ENCODE results near the gene NMNAT3.

NMNAT3 gene

DNA sequence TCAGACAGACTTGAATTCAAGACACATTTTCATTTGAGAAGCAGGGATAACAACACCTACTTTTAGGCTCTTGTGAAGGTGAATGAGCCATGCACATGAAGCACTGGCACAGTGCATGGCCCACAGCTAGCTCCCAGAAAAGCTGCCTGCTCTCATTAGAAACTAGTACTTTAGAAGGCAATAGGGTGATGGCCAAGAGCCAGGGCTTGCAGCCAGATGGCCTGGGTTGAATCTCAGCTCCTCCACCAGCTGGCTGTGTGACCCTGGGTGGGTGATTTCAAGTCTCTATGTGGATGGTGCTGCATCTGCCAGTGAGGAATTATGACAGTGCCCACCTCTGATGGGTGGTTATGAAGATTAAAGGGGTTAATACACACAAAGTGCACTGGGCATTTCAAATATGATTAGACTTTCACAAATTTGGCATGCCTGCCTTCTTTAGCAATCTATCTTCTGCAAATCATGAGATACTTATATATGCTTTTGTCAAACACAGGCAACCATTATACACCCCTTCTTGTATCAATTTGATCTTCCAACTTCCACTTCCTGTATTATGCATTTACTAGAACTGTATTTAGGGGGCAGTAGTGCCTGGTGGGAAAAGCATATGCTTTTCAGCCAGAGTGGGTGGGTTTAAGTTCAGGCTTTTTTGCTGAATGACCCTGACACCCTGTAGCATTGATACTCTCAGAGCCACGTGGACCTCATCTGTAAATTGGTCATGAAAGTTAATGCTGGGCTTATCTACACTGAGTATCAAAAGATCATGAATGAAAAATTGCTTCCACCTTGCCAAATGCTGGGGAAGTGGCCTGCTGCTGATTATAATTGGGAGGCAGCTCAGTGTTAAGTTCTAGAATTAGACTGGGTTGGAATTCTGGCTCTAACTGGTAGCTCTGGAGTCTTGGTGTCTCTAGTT lies 103.5 kb downstream of the NMNAT3 start:
- peak; percentile 73 for DNase-seq

DNA sequence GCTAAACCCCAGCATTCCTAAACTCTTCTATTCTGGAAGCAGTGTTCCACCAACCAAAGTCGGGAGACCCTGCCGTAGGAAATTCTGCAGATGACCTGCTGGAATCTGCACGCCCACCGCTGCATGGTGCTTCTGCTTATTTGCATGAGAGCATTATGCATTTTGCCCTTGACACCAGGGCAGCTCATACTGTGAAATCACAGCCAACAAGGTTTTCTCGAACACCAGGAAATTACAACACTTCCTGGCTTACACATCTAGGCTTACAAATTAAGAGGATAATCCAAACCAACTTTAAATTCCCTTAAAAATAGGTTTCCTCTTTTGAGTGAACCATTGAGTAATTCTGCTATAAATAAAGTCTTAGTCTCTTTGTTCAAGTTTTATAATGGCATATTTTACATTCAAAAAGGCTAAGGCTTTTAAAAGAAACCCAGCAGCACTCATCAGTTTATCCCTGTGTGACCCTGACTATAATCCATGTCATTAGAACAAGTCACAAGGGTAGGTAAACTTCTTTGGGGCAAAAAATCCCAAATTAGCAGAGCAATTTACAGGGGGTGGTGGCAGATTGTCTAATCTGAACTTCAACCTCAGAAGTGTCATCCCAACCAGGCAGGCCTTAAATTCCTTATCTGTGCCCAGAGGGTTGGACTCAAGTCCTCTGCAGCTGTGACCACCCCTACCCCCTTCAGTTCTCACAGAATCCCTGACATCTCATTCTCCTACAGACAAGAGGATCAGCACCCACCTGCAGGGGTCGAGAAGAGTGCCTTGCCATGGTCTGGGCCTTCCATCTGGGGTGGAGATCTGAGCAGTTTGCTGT lies 104.7 kb downstream of the NMNAT3 start:
- DNase-seq, result no peak

DNA sequence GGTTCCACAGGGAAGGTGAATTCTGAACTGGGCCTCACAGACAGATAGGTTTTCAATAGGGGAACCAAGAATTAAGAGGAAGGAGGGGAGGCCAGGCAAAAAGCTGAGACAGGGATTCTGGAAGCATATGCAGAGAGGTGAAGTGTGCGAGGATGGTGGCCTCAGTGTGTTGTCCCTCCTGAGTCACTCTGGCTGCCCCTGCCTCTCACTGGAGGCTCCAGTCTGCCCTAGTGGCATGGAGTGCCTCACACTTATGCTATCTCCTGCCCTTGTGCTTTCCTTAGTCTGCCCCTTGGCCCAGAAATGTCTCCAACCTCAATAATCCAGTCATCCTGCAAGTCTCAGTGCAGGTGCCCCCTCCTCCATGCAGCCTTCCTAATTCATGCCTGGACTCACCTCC lies 106.1 kb downstream of the NMNAT3 start:
- no peak for DNase-seq

DNA sequence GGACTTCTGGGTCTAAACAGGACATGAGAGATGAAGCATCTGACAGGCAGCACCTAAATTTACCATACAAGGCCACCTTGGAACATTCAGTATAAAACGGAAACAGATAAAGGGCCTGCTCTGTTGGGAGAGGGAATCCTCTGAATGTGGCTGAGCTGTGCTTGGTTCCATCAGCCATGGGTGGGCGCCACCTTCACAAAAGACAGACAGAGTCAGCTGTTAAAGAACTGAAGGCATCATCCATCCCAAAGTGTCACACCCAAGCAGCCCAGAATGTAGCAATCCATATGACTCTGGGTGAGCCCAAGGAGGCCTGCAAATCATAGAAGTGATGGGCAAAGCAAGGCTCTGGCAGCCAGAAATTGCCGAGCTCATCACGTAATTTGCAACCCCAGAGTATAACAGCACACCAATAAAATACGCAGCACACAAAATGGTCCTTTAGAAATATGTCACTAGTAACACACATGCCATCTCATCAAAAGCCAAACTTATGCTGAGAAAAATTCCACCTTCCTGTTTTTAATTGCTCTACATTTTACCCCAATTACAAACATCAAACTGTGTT lies 113.4 kb downstream of the NMNAT3 start:
- DNase-seq, result peak; percentile 61

DNA sequence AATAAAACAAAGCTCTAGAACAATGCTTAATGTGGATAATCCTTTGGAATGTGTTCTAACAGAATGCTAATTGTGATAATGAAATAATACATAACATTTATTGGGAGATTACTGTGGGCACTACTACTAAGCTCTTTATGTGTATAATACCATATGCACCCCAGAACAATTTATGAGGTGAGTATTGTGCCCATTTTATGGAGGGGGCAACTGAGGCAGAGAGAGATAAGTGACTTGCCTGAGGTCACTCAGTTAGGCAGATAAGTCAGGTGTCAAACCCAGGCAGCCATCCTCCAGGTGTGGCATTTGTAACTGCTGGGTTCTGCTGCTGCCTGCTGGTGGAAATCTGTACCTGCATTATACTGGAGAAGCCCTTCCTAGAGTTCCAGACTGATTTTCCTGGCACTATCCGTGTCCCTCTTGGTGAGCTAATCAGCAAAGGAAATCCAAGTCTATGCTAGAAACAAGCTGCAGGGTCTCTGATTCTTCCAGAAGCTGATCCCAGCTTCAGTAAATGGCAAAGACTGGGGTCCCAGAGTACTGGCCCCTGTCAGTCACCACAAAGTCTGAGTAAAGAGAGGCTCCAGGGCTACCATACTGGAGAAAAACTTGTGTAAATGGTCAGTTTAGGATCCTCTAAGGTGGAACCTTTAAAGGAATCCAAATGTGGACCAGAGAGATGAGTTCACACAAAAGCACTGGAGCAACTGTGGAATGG lies 115.7 kb downstream of the NMNAT3 start:
- DNase-seq, result peak; percentile 79

DNA sequence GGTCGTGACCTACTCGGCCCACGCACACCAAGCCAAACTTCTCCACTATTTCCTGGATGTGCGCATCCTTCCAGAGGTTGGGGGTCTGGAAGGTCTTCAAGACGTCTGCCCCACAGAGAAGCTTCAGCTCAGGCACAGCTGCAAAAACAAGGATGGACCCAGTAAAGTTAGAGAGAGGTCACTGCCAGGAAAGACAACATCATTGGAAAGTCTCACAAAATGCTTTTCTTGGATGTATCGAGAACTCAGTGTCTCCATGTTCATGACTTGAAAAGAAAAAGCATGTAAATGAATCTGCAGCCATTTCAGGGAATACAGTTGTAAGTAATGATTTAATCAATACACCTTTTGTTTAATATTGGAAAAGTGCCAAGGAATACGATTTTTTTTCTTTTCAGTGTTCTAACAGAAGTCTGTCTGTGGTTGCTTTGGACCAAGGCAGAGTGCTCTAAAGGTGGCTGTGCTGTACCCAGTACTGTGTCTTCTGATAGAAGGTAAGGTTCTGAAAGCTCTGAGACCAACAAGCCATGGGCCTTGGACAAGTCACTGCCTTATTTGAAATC lies 116.4 kb downstream of the NMNAT3 start:
- DNase-seq, result peak; percentile 65

DNA sequence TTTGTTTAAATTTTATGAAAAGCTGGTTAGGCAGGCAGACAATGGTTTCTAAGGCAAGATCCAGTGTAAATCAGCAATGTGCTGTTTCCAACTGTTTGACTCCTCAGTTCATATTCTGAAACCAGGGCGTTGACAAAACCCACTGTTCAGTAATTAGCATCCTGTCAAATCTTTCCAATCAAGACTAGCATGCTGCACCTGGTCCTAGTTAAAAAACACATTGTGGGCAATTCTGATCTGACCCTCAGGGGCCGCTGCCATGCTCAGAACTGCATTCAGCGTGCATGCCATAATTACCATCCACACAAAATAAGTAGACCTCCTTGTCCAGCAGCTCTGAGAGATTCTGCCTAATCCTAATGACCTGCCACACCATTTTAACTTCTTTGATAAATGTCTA lies 117.4 kb downstream of the NMNAT3 start:
- DNase-seq, result peak; percentile 94

DNA sequence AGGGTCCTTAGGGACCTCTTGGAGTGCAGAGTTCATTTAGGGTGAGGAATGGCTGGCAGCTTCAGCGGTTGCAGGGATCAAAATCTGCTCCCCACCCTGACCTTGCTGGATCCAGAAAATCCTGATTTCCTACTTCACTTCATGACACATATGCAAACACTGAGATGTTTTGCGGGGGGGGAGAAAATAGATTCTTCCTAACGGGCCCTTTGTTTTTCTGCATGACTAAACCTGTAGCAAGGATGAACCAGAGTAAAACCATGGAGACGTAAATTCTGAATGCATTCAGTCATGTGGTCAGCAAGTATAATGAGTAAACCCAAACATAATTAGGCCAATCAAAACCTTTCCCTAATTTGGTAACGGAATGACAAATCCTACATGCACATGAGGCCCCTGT lies 118.2 kb downstream of the NMNAT3 start:
- DNase-seq, result peak; percentile 79

DNA sequence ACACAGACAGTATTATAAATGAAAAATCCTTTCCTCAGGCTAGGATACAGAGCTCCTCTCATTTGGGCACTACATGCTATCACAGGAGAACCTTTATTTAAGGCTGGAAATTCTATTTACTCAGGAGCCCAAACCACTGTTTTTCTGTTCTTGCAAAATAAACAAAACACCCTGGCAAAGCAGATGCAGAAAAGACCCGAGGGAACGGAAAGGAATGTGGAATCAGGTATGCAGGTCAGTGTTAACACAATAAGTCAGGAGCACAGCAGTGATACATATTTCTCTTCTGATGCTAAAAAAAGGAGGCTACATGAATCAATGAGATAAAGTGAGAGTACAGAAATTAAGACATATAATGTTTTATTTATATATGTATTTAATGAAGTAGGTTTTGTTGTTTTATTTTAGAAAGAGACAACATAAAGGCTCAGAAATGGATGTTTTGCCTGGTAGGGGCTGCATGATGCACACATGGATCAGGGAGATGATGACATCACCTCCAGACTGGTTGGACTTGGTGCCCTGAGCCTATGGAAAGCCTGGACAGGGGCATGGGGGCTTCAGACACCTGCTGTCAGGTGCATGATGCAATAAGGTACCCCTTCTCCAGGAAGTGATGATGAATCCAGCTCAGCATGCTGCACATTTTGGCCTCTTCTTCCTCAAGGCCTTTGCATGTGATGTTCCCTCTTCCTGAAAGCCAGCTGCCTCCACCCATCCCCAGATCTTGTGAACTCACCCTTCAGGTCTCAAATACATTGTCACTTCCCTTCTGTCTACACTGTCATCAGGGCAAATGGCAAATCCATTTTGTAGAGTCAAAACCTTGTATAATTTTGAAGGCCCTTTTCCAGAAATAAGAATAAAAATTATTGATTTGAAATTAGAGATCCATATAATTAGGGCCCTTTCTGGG lies 119.2 kb downstream of the NMNAT3 start:
- peak; percentile 61 for DNase-seq

DNA sequence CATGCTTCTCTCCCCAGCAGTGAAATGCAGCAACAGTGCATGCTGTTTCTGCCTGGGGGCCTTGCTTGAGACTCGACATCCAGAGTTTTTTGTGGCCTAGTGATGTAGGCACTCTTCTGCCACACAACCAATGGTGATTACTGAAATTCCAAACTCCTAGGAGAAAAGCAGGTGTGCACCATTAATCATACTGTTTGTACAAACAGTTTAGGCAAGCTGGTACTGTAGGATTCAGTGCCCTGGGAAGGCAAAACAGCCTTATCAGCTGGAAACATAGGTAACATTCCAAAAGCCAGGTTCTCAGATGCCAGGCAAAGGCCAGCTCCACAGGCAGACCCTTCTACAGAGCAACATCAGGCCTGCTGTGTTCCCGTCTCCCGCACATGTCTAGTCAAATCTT lies 120.7 kb downstream of the NMNAT3 start:
- peak; percentile 74 for DNase-seq

DNA sequence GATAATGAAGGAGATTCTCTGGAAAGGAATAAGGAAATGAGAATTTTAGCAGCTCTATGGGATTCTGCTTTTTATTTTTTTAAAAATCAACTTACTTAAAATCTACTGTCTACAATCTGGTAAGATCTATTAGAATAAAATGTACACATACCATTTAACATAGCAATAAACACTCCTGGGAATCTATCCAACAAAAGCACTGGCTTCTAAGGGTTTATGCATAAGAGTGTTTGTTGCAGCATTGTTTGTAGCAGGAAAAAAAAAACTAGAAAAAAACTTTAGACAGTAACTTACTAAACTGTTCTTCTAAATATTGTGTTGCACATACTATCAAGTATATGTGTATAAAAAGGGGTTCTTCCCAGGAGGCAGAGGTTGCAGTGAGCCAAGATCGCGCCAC lies 122.5 kb downstream of the NMNAT3 start:
- DNase-seq, result no peak

DNA sequence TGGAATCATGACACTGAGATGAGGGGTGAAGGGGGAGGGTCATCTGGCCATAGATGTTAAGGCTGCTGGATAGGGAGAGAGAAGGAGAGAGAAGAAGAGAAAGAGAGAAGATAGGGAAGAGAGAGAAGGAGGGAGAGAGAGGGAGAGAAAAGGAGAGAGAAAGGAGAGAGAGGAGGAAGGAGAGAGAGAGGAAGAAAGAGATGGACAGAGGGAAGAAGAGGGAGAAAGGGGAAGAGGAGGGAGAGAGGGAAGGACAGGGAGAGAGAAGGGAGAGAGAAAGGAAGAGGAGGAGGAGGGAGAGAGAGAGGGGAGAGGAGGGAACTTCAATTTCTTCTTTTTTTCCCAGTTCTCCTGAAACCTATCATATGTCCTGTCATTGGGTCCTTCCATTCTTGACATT lies 123.1 kb downstream of the NMNAT3 start:
- DNase-seq, result no peak

DNA sequence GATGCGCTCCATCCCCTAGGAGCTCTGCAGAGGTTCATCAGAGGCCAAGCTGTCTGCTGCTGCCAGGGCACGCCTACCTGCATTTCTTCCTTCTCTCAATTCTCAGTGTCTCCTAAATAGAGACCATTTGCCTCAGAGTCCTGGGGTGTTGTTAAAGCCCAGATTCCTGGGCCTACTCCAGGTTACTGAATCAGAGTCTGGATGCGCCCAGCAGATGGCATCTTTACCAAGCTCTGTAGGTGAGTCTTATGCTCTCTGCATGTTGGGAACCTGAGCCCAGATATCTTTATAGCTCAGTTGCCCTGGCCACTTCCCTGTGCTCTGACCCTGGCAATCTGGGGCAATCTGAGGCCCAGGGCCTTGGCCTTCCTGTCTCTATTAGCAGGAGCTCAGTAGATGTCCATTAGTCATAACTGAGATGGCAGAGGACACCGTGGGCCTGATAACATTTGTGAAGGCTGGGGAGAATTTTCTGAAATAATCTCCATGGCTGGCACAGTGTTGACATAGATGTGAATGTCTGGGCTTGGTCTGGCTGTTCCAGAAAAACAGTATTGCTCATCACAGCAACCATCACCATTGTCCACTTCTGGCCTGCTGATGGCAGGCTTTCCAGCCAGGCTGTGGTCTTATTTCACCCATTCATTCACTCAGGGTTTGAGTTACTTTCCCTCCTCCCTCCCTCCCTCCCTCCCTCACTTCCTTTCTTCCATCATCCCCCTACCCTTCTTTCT lies 125.0 kb downstream of the NMNAT3 start:
- DNase-seq, result peak; percentile 30

DNA sequence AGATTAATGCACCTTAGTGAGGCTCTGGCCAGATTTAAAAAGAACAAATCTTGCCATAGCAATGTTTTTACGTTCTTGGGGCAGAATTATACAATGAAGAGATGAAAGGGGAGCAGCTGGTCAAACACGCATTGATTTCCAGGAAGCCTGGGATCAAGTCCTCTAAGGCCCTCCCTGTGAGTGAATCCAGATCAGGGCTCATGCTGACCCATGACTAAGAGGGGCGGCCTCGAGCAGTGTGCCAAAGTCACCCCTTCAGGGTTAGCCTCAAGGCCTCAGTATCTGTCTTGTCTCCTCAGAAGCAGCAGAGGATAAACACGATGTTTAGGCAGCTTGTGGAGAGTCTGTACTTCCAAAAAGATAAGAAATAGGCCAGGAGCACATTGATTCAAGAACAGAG lies 129.0 kb downstream of the NMNAT3 start:
- no peak for DNase-seq

DNA sequence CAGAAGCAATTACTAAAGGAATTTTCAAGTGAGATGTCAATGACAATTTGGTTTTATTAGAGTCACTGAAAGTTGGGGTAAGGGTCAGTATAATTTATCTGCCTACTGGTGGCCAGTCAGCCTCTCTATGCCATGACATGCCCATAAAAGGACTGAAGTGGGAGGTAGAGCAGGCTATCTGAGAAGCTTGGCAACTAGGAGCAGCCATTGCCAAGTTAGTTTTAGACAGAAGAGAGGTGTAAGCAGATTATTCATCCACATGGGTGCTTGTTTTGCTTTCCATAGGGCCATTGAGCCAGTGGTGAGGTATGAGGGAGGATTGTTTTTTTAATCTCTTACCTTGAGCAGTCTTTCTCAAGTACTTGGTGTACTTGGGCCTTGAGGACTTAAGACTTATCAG lies 130.1 kb downstream of the NMNAT3 start:
- DNase-seq, result no peak

DNA sequence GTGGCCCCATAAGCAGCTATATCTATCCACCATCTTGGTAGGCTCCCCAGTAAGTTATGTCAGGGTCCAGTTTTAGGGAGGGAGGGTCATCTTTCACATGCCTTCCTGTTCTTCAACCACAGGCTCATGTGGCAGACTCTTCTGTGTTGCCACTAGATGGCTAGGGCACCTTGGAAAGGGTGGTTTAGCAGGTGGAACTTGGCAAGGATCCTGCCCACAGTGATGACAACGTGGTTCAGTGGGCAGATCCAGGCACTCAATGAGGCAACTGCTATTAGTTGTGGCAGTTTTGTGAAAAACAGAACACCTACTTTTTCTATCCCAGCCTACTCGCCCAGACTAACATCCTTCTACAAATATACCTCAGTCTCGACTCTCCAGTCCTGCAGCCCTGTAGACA lies 131.0 kb downstream of the NMNAT3 start:
- DNase-seq, result no peak

DNA sequence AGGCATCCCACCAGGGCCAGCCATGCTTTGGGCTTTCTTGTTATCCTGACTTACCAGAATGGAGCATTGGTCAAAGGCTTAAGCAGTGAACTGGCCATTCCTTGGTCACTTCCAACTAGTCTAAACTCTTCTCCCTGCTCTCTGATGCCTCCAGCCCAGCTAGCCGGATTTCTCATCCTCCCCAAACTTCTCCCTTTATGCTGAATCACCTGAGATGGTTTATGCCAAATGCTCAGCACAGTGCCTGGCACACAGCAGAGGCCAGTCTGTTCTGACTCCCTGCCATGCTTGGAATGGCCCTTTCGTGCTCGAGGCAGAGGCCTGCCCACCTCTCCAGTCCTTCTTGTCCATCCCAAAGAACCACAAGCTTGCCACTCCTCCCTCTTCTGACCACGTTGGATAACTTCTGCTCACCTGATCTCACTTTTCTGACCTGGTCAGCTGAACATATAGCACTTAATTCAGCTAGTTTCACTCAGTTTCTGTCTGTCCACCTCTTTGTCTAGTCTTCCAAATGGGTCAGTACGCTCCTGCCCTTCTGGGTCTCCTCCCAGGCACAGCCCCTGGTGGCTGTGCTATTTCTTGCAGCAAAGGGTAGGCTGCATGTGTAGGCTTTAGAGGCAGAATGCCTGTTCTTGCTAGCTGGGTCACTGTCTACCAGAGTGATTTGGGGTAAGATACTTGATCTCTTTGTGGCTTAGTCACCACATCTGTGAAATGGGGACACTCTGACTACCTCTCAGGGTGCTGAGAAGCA lies 136.1 kb downstream of the NMNAT3 start:
- peak; percentile 20 for DNase-seq

DNA sequence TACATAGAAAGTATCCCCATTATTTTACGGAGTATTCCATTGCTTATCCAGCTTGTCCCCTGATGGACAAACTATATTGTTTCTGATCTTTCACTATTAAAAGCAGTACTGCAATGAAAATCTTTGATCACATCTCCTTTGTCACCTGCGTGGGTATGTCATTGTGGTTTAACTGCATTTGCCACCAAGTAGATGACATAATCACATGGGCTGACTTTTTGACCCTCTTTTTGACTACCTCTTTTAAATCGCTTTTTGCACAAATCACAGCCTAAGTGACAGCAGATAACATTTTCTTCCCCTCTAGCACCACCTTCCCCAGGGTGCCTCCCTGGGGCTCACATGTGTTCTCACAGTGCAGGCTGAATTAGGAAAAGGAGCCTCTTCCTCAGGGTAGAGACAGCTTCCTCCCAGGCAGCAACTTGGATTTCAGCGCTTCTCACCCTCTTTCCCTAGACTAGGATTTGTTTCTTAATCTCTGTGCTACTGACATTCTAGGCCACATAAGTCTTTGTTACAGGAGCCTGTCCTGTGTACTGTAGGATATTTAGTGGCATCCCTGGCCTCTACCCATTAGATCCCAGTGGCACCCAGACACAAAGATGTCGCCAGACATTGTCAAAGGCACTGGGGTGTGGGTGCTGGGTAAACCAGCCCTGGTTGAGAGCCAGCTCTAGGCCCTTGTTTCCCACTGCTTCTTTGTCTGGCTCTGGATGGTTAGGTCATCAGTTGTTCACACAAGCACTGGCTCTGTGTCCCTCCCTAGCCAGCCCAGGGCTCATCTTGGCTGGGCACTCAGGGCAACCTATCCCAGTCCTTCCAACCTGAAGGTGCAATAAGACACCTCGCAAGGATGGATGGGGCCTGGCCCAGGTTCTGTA lies 136.9 kb downstream of the NMNAT3 start:
- peak; percentile 66 for DNase-seq

DNA sequence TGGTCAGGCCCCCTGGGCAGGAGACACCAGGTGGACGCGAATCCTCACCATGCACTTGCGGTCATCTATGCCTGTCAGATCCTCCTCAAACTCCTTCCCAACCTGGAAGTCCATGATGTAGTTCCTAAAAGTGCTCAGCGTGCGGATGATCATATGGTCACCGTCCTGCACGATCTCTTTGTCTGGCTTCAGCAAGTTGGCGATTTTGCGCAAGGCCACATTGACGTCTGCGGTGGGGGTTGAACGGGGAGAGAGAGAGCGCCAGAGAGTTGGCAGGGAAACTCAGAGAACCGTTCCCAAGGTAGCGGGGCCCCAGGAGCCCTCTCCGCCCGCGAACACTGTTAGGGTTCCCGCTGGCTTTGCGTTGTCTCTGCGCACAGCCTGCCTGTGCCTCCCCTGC lies 139.0 kb downstream of the NMNAT3 start:
- DNase-seq, result peak; percentile 73

Data from NCI-H69 (cell line).